PFSK-1 (cell line): ENCODE results near the gene EXOC4.

Experiments used
- FOXP2 ChIP-seq: optimal IDR thresholded peaks from 2 replicates; pipeline ENCODE3; 2011; ENCODE audit warnings: borderline replicate concordance, control low read depth, inconsistent platforms; ENCODE audit not compliant: insufficient read depth; ENCODE audit errors: extremely low read length, extremely low read depth
- POLR2AphosphoS5 ChIP-seq: IDR thresholded peaks from 2 replicates; pipeline ENCODE4 v1.6.1; 2012; ENCODE audit warnings: low read depth, mild to moderate bottlenecking, control low read depth, low read length, moderate library complexity
- SIN3A ChIP-seq: IDR thresholded peaks from 2 replicates; pipeline ENCODE4 v1.6.1; 2012; ENCODE audit warnings: mild to moderate bottlenecking, low read length, moderate library complexity, borderline replicate concordance; ENCODE audit not compliant: insufficient read depth
- TAF1 ChIP-seq: IDR thresholded peaks from 2 replicates; pipeline ENCODE4 v1.6.1; 2012; ENCODE audit warnings: low read length, control low read depth, borderline replicate concordance; ENCODE audit not compliant: insufficient read depth
- TF ChIP-seq, protein P1 (sequence below), 2 experiments: IDR thresholded peaks; 2 replicates each; pipeline versions ENCODE4 v1.6.1 to v1.8.0; 2011 to 2012; ENCODE audit warnings: low read depth in 2 of 2, low read length in 2 of 2, control low read depth in 1 of 2, inconsistent platforms in 1 of 2, mild to moderate bottlenecking in 1 of 2, moderate library complexity in 1 of 2; ENCODE audit not compliant: insufficient read depth in 1 of 2

EXOC4 gene

DNA sequence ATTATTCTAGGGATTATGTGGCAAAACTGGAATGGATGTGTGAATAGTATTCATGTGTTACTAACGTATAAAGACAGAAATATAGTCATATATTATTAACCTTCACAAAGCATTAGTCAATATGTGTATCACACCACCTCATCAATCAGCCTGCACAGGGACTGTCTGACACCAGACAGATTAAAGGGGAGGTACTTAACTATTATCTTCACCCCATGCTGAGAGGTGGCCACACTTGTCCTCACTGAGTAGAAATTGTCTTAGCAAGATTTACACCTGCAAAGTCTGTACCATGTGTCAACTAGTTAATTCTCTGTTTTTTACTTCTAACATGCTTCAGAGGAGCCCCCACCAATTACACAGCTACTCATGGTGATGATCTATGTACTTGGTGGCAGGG lies 727.9 kb downstream of the EXOC4 start:
- TF ChIP-seq SIN3A (no peak), POLR2AphosphoS5 (no peak), TAF1 (no peak), FOXP2 (no peak)
- TF ChIP-seq, protein P1, sequence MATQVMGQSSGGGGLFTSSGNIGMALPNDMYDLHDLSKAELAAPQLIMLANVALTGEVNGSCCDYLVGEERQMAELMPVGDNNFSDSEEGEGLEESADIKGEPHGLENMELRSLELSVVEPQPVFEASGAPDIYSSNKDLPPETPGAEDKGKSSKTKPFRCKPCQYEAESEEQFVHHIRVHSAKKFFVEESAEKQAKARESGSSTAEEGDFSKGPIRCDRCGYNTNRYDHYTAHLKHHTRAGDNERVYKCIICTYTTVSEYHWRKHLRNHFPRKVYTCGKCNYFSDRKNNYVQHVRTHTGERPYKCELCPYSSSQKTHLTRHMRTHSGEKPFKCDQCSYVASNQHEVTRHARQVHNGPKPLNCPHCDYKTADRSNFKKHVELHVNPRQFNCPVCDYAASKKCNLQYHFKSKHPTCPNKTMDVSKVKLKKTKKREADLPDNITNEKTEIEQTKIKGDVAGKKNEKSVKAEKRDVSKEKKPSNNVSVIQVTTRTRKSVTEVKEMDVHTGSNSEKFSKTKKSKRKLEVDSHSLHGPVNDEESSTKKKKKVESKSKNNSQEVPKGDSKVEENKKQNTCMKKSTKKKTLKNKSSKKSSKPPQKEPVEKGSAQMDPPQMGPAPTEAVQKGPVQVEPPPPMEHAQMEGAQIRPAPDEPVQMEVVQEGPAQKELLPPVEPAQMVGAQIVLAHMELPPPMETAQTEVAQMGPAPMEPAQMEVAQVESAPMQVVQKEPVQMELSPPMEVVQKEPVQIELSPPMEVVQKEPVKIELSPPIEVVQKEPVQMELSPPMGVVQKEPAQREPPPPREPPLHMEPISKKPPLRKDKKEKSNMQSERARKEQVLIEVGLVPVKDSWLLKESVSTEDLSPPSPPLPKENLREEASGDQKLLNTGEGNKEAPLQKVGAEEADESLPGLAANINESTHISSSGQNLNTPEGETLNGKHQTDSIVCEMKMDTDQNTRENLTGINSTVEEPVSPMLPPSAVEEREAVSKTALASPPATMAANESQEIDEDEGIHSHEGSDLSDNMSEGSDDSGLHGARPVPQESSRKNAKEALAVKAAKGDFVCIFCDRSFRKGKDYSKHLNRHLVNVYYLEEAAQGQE (IDR thresholded peaks at IDR 0.05; ENCODE audit: insufficient read depth in 1 of 2, low read depth in 2 of 2, low read length in 2 of 2) = no peak

DNA sequence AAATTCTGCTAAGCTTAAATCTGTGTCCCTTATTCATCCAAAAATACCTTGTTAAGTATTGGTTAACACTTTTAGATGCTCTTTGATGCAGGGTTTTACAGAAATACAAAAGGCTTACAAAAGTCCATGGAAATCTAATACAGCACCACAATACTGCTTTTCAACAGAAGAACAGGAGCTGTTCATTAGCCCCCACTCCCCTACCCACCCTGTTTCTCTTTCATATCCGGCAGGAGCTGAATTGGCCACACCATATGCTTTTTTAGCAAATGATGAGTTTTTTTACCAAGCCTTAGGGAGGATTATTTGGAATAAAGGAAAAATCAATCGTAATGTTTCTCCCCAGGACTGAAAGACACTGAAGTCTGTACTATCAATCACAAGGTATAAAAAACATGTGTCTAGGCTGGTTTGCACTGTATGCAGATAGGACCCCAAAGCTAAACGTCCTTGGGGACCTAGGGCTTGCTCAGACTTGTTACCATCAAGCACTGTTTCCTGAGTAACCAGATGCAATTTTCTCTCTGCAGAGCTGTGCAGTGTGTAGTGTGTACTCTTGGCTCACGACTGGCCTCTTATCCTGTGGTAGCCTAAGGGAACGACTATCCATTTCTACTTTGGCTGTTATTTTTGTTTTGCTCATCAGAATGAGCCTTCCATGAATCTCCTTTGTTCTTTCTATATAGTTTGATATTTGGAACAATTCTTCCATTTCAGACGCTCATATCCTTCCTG lies 731.0 kb downstream of the EXOC4 start:
- no peak for TF ChIP-seq TAF1
- TF ChIP-seq, protein P1 (IDR thresholded peaks at IDR 0.05; ENCODE audit: insufficient read depth in 1 of 2, low read depth in 2 of 2, low read length in 2 of 2) = no peak
- TF ChIP-seq FOXP2 = no peak

DNA sequence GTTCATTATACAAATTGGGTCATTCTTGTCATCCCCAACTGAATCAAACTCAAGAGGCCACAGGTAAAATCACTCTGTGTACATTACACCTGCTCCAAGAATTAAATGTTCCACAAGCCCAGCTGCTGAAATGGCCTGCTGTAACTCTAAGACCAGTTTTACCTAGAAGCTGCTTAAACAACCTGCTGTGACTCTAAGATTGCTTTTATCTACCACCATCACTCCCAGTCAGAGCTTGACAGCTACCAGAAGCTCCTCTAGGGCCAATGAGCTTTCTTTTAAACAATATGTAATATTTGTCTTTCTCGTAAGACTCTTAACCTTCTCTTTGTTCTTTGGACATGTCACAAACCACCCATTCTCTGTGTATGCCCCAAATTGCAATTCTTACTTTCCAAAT lies 732.4 kb downstream of the EXOC4 start:
- TF ChIP-seq, protein P1 (IDR thresholded peaks at IDR 0.05; ENCODE audit: insufficient read depth in 1 of 2, low read depth in 2 of 2, low read length in 2 of 2) = no peak
- no peak for TF ChIP-seq POLR2AphosphoS5
- no peak for TF ChIP-seq FOXP2
- TF ChIP-seq TAF1 = no peak
- TF ChIP-seq SIN3A = no peak

DNA sequence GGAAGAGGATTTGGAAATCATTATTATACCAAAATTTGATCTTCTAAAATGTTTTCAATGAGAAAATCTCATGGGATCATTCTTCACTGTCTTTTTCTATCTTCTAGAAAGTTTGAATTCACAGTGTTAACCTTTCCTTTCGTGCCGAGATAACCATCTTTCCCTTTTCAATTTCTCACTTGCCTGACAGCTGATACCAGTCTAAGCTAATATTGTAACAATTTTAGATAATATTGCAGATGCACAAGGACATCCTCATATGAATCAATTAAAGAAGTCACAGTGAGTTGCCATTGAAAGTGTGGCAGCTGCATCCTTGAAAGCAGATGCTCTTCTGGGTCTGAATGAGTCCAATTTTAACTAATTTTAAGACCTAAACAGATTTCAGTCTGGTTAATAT lies 734.7 kb downstream of the EXOC4 start:
- TF ChIP-seq POLR2AphosphoS5 = no peak

DNA sequence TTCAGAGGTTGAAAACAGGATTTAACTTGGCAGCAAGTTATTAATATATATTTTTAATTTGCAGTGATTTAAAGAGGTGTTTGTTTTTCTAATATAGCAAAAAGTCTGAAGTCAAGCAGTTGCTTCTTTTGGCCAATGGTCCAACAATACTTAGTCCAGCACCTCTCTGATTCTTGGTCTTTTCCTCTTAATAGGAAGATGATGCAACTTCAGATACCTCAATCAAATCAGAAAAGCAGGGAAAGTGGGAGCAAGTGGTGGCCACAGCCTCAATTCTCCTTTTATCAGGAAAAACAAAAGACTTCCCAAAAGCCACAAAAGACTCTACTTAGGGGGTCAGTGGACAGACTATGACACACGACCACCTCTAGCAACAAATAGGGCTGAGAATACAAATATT lies 740.7 kb downstream of the EXOC4 start:
- TF ChIP-seq POLR2AphosphoS5 = no peak
- no peak for TF ChIP-seq FOXP2
- TF ChIP-seq, protein P1 (IDR thresholded peaks at IDR 0.05; ENCODE audit: insufficient read depth in 1 of 2, low read depth in 2 of 2, low read length in 2 of 2) = no peak
- no peak for TF ChIP-seq TAF1
- no peak for TF ChIP-seq SIN3A
